Endothelial cell (in vitro differentiated cells): ENCODE results near the gene ANKRD28. TPM values are rescaled to one million over a fixed set of nuclear protein-coding genes. Genes with fewer than 3 reads are reported as not detected.

ENCODE experiments used
- DNase-seq: peaks from one replicate; pipeline ENCODE4 v3.0.0; 2021; ENCODE audit warnings: low spot score
- H3K27ac Mint-ChIP-seq: one replicate; pipeline ENCODE4 v1.8.0; 2021; ENCODE audit warnings: mixed read lengths, inconsistent platforms; ENCODE audit not compliant: unreplicated experiment
- H3K27me3 Mint-ChIP-seq: one replicate; pipeline ENCODE4 v1.8.0; 2021; ENCODE audit warnings: mild to moderate bottlenecking, moderate library complexity, mixed read lengths, inconsistent platforms; ENCODE audit not compliant: unreplicated experiment
- H3K36me3 Mint-ChIP-seq: one replicate; pipeline ENCODE4 v1.8.0; 2021; ENCODE audit warnings: mild to moderate bottlenecking, low read depth, mixed read lengths, inconsistent platforms; ENCODE audit not compliant: unreplicated experiment
- H3K4me1 Mint-ChIP-seq: one replicate; pipeline ENCODE4 v1.8.0; 2021; ENCODE audit warnings: mild to moderate bottlenecking, mixed read lengths, inconsistent platforms; ENCODE audit not compliant: unreplicated experiment
- H3K4me3 Mint-ChIP-seq: one replicate; pipeline ENCODE4 v1.8.0; 2021; ENCODE audit warnings: mild to moderate bottlenecking, mixed read lengths, inconsistent platforms; ENCODE audit not compliant: unreplicated experiment
- H3K9me3 Mint-ChIP-seq: one replicate; pipeline ENCODE4 v1.8.0; 2021; ENCODE audit warnings: mixed read lengths, inconsistent platforms; ENCODE audit not compliant: unreplicated experiment
- CTCF ChIP-seq: fragments of 200-600 bp; sonication (generic); IDR thresholded peaks from one replicate; pipeline ENCODE4 v1.5.0; 2021; ENCODE audit warnings: antibody characterized with exemption; ENCODE audit not compliant: unreplicated experiment
- total RNA-seq: library from RNA; stranded (reverse); fragmentation: NEBNext Ultra II Directional; extraction: Animal tissue kit (Norgen Biotek cat#: 25700); gene quantifications from one replicate; pipeline ENCODE4 v1.2.1, GENCODE V29; 2021; ENCODE audit not compliant: unreplicated experiment

Gene ANKRD28
- total RNA-seq, 1 donor from 2014 or later: 22.6 TPM

- Mint-ChIP-seq H3K36me3 (no peaks in the 10 kb centered on the region), H3K4me3 (no peak overlapping the region), H3K27me3 (no peaks in the 10 kb centered on the region), H3K9me3 (no peaks in the 10 kb centered on the region), H3K4me1 (peaks cover 9% of the 10 kb centered on the region), H3K27ac (no peak overlapping the region)
- TF ChIP-seq CTCF: no peak
- no peak for DNase-seq
Measured at GRCh38 chr3:15794303-15794771, 3.4 kb downstream of the ANKRD28 start.

DNA sequence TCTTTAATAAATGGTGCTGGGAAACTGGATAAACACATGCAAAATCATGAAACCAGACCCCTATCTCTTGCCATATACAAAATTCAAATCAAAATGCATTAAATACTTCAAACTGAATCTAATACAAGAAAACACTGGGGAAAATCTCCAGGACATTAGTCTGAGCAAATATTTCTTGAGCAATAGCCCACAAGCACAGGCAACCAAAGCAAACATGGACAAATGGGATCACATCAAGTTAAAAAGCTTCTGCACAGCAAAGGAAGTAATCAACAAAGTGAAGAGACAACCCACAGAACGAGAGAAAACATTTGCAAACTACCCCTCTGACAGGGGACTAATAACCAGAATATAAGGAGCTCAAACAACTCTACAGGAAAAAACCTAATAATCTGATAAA is 6.3 kb downstream of the ANKRD28 start:
- Mint-ChIP-seq H3K36me3 (no peaks in the 10 kb centered on the region), H3K9me3 (no peaks in the 10 kb centered on the region), H3K27me3 (no peaks in the 10 kb centered on the region), H3K27ac (no peak overlapping the region), H3K4me1 (no peaks in the 10 kb centered on the region), H3K4me3 (no peak overlapping the region)
- no peak for DNase-seq
- TF ChIP-seq CTCF: no peak

- no peak for TF ChIP-seq CTCF
- Mint-ChIP-seq H3K9me3 (no peaks in the 10 kb centered on the region), H3K36me3 (no peaks in the 10 kb centered on the region), H3K4me1 (no peaks in the 10 kb centered on the region), H3K4me3 (no peak overlapping the region), H3K27me3 (no peaks in the 10 kb centered on the region), H3K27ac (no peak overlapping the region)
- DNase-seq: no peak
Measured at GRCh38 chr3:15787941-15788340, 9.8 kb downstream of the ANKRD28 start.

- Mint-ChIP-seq H3K4me1 (no peaks in the 10 kb centered on the region), H3K36me3 (no peaks in the 10 kb centered on the region), H3K27ac (no peak overlapping the region), H3K9me3 (no peaks in the 10 kb centered on the region), H3K27me3 (no peaks in the 10 kb centered on the region), H3K4me3 (no peak overlapping the region)
- DNase-seq: no peak
- TF ChIP-seq CTCF: no peak
Measured at GRCh38 chr3:15787526-15787925, 10.3 kb downstream of the ANKRD28 start.

DNA sequence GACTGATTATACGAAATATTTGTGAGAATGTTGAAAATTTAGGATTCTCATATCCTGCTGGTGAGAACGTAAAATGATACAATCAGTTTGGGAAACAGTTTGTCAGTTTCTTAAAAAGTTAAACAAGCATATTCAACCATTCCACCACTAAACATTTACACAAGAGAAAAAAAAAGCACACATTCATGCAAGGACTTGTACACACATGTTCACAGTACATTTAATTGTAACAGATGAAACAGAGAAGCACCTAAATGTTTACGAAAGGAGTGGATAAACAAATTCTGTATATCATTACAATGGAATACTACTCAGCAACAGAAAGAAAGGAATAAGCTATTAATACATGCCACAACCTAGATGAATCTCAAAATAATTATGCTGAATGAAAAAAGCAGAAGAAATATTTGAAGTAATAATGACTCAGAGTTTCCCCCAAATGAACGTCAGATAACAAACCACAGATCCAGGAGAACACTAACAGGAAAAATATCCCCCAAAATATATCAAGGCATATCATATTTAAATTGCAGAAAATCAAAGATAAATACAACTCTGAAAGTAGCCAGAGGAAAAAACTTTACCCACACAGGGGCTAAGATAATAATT is 14.3 kb downstream of the ANKRD28 start:
- Mint-ChIP-seq H3K9me3 (no peaks in the 10 kb centered on the region), H3K36me3 (no peaks in the 10 kb centered on the region), H3K4me1 (no peaks in the 10 kb centered on the region), H3K27me3 (no peaks in the 10 kb centered on the region), H3K4me3 (no peak overlapping the region), H3K27ac (no peak overlapping the region)
- no peak for DNase-seq
- TF ChIP-seq CTCF: no peak
